SK-N-DZ (cell line): ENCODE measurements around the gene EIF3B.

Source experiments
- small RNA-seq, 2 experiments: library from RNA; depleted of rRNA; stranded (forward); fragments of <200 nt; gene quantifications; one replicate each; pipeline ENCODE3, GENCODE V24; 2014

EIF3B gene

Small RNAs within 50 kb of the gene (small RNA-seq; reads per million reads assigned to genes)
- 0 reads per million in 2 experiments for gene AC004840.2
